ENCODE data around the gene LPP.

DNA sequence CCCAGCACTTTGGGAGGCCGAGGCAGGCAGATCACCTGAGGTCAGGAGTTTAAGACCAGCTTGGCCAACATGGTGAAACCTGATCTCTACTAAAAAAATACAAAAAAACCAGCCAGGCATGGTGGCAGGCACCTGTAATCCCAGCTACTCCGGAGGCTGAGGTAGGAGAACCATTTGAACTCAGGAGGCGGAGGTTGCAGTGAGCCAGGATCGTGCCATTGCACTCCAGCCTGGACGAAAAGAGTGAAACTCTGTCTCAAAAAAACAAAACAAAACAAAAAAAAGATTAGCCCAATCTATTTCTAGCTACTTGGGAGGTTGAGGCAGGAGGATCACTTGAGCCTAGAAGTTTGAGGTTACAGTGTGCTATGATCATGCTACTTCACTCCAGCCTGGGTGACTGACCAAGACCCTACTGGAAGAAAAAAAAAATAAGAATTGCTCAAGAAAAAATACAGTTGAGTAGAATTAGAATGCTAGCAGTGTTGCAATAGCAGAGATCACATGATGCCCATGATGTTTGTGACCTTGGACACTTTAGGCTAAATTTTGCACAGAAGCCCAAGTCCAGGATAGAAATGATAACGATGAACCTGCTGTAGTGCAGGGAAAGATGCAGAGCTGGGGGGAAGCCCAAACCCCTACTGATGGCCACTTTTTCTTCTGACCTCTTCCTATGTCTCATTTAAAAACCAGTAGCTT, 162.2 kb downstream of the LPP start:
- TF ChIP-seq POLR2A (IDR thresholded peaks at IDR 0.05; ENCODE audit: low read depth, low read length) (no peak), CTCF (IDR thresholded peaks at IDR 0.05 in 2 of 3, conservative IDR thresholded peaks at IDR 0.05 in 1 of 3; ENCODE audit: control insufficient read depth in 2 of 3, extremely low read depth in 1 of 3, insufficient read depth in 1 of 3, low read depth in 3 of 3, low read length in 3 of 3) (no peak)

Data from GM12878 (cell line).